Neural crest cell (in vitro differentiated cells): Measurements from ENCODE around the gene FANCE. TPM values are rescaled to one million over a fixed set of nuclear protein-coding genes. Genes with fewer than 3 reads are reported as not detected.

ENCODE experiments used
- DNase-seq: peaks from one replicate; pipeline ENCODE4 v3.0.0; 2021; ENCODE audit warnings: low read depth, mixed read lengths, low spot score
- H3K27ac Mint-ChIP-seq: one replicate; pipeline ENCODE4 v1.8.0; 2021; ENCODE audit warnings: mild to moderate bottlenecking, mixed read lengths; ENCODE audit not compliant: unreplicated experiment
- H3K27me3 Mint-ChIP-seq: 2 replicates; pipeline ENCODE4 v1.8.0; 2021; ENCODE audit warnings: low read depth, mild to moderate bottlenecking, mixed read lengths
- H3K36me3 Mint-ChIP-seq: 2 replicates; pipeline ENCODE4 v1.8.0; 2021; ENCODE audit warnings: low read depth, mild to moderate bottlenecking, mixed read lengths
- H3K4me1 Mint-ChIP-seq: 2 replicates; pipeline ENCODE4 v1.8.0; 2021; ENCODE audit warnings: mixed read lengths
- H3K4me3 Mint-ChIP-seq: one replicate; pipeline ENCODE4 v1.8.0; 2021; ENCODE audit warnings: mild to moderate bottlenecking, mixed read lengths
- H3K9me3 Mint-ChIP-seq: 2 replicates; pipeline ENCODE4 v1.8.0; 2021; ENCODE audit warnings: mixed read lengths
- total RNA-seq: library from RNA; stranded (reverse); gene quantifications from 2 replicates; pipeline ENCODE4 v1.2.1, GENCODE V29; 2021
- TF ChIP-seq, protein P1 (sequence below): fragments of 200-600 bp; sonication (generic); conservative IDR thresholded peaks from 2 replicates; pipeline ENCODE4 v1.5.0; 2021; ENCODE audit warnings: antibody characterized with exemption, mild to moderate bottlenecking

The FANCE gene
- total RNA-seq, 1 donor from 2014 or later, result 20.4 TPM

DNA sequence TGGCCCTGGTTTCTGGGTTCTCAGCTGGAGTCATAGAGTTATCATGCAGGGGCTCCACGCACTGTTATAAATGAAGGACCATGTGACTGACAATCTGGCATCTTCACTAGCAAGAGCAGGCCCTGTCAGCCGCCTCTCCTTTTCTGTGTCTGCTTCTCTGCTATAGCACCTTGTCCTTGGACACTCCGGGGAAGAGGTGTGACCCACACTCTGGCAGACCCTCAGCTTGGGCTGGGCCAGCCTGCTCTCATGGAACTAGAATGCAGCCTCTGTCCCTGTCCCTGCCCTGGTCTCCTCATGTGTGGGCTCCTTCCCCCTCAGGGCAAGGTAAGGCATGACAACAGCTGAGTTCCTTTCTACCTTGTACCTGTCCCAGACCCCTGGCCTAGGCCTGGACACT, 10.9 kb upstream of the FANCE start:
- TF ChIP-seq, protein P1, sequence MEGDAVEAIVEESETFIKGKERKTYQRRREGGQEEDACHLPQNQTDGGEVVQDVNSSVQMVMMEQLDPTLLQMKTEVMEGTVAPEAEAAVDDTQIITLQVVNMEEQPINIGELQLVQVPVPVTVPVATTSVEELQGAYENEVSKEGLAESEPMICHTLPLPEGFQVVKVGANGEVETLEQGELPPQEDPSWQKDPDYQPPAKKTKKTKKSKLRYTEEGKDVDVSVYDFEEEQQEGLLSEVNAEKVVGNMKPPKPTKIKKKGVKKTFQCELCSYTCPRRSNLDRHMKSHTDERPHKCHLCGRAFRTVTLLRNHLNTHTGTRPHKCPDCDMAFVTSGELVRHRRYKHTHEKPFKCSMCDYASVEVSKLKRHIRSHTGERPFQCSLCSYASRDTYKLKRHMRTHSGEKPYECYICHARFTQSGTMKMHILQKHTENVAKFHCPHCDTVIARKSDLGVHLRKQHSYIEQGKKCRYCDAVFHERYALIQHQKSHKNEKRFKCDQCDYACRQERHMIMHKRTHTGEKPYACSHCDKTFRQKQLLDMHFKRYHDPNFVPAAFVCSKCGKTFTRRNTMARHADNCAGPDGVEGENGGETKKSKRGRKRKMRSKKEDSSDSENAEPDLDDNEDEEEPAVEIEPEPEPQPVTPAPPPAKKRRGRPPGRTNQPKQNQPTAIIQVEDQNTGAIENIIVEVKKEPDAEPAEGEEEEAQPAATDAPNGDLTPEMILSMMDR, result no peak
- Mint-ChIP-seq H3K36me3 (no peaks in the 10 kb centered on the region), H3K4me3 (no peak overlapping the region), H3K4me1 (no peaks in the 10 kb centered on the region), H3K9me3 (no peaks in the 10 kb centered on the region), H3K27me3 (no peaks in the 10 kb centered on the region), H3K27ac (no peak overlapping the region)
- no peak for DNase-seq

DNA sequence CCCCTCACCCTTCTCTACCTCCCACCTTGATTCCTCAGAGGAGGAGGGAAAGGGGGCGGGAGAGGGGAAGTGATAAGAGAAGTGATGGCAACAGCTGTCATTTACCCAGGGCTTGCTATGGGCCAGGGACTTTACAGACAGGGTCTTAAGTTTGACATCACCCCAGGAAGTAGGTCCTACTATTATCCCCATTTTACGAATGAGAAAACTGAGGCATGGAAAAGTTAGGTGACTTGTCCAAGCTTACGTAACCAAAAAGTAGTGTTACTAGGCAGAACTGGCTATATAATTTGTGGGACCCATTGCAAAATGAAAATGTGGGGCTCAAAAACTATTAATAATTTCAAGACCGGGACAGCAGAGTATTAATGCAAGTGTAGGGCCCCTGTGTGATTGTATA, 10.5 kb upstream of the FANCE start:
- H3K4me1 Mint-ChIP-seq, result no peaks in the 10 kb centered on the region
- no peak overlapping the region for H3K4me3 Mint-ChIP-seq
- TF ChIP-seq, protein P1, result no peak
- no peaks in the 10 kb centered on the region for H3K27me3 Mint-ChIP-seq
- no peak for DNase-seq
- no peak overlapping the region for H3K27ac Mint-ChIP-seq
- H3K9me3 Mint-ChIP-seq, result no peaks in the 10 kb centered on the region
- H3K36me3 Mint-ChIP-seq, result no peaks in the 10 kb centered on the region

GRCh38 chr6:35442693-35443092, 9.4 kb upstream of the FANCE start:
- Mint-ChIP-seq H3K36me3 (no peaks in the 10 kb centered on the region), H3K4me3 (no peak overlapping the region), H3K27me3 (no peaks in the 10 kb centered on the region), H3K27ac (no peak overlapping the region), H3K9me3 (no peaks in the 10 kb centered on the region), H3K4me1 (no peaks in the 10 kb centered on the region)
- TF ChIP-seq, protein P1, result no peak
- DNase-seq, result no peak

- Mint-ChIP-seq H3K27me3 (no peaks in the 10 kb centered on the region), H3K36me3 (no peaks in the 10 kb centered on the region), H3K4me1 (no peaks in the 10 kb centered on the region), H3K27ac (no peak overlapping the region), H3K9me3 (no peaks in the 10 kb centered on the region), H3K4me3 (no peak overlapping the region)
- no peak for DNase-seq
- TF ChIP-seq, protein P1, result no peak
These were observed 8.7 kb upstream of the FANCE start for GRCh38 chr6:35443341-35444030.

- no peak overlapping the region for H3K27ac Mint-ChIP-seq
- no peak for DNase-seq
- H3K4me3 Mint-ChIP-seq, result no peak overlapping the region
- H3K27me3 Mint-ChIP-seq, result no peaks in the 10 kb centered on the region
- H3K9me3 Mint-ChIP-seq, result no peaks in the 10 kb centered on the region
- TF ChIP-seq, protein P1, result no peak
- H3K36me3 Mint-ChIP-seq, result no peaks in the 10 kb centered on the region
- H3K4me1 Mint-ChIP-seq, result no peaks in the 10 kb centered on the region
These were observed 6.4 kb upstream of the FANCE start for GRCh38 chr6:35445691-35446090.
